PC-3 (cell line): ENCODE measurements around the gene FAM9C. TPM values are rescaled to one million over a fixed set of nuclear protein-coding genes. Genes with fewer than 3 reads are reported as not detected.

Experiments used
- ATAC-seq: fragments of 200-7000 bp; cut with Tn5 transposase; 2 replicates; pipeline ENCODE4 v1.9.1; 2020; ENCODE audit warnings: mild to moderate bottlenecking, moderate library complexity
- BruUV-seq: library from RNA; stranded (reverse); fragments of 400-500 nt; replicated peaks from 2 replicates; lab custom pipeline; 2021; lab: Mats Ljungman, UMichigan
- CTCF ChIA-PET: fragments of 300-600 bp; sonication (Branson Sonifier 250); formaldehyde crosslinking; loops from one replicate; lab custom pipeline; 2022; ENCODE audit warnings: antibody characterized with exemption; lab: Charles Lee
- POLR2A ChIA-PET: fragments of 300-600 bp; sonication (Branson Sonifier 250); formaldehyde crosslinking; loops from one replicate; lab custom pipeline; 2022; ENCODE audit warnings: antibody characterized with exemption; ENCODE audit not compliant: unreplicated experiment; lab: Charles Lee
- DNase-seq: peaks from one replicate; pipeline ENCODE4 v3.0.0-alpha.2; 2015
- H2AFZ ChIP-seq: fragments of 300-600 bp; sonication (generic); 2 replicates; pipeline ENCODE4 v1.6.0; 2016; ENCODE audit warnings: antibody characterized with exemption, low read length
- H3F3A ChIP-seq: fragments of 300-600 bp; sonication (generic); one replicate; pipeline ENCODE4 v1.6.0; 2017; ENCODE audit warnings: antibody characterized with exemption, low read length, control low read depth, mild to moderate bottlenecking; ENCODE audit not compliant: unreplicated experiment
- H3K27ac ChIP-seq: fragments of 300-600 bp; sonication (generic); 2 replicates; pipeline ENCODE4 v1.5.1; 2016; ENCODE audit warnings: mild to moderate bottlenecking, low read length
- H3K27me3 ChIP-seq: fragments of 300-600 bp; sonication (generic); 2 replicates; pipeline ENCODE4 v1.6.1; 2016; ENCODE audit warnings: low read length, mixed read lengths
- H3K36me3 ChIP-seq: fragments of 300-600 bp; sonication (generic); 2 replicates; pipeline ENCODE4 v1.6.1; 2016; ENCODE audit warnings: low read depth, mixed run types, low read length, mixed read lengths
- H3K4me1 ChIP-seq: fragments of 300-600 bp; sonication (generic); 2 replicates; pipeline ENCODE4 v1.5.1; 2016; ENCODE audit warnings: low read length; ENCODE audit not compliant: insufficient read depth
- H3K4me2 ChIP-seq: fragments of 300-600 bp; sonication (generic); 2 replicates; pipeline ENCODE4 v1.6.0; 2016; ENCODE audit warnings: low read length
- H3K4me3 ChIP-seq: fragments of 300-600 bp; sonication (generic); 2 replicates; pipeline ENCODE4 v1.5.1; 2016; ENCODE audit warnings: mild to moderate bottlenecking, low read length, mixed read lengths
- H3K79me2 ChIP-seq: fragments of 300-600 bp; sonication (generic); 2 replicates; pipeline ENCODE4 v1.6.1; 2017; ENCODE audit warnings: low read length, mixed read lengths
- H3K9ac ChIP-seq: fragments of 300-600 bp; sonication (generic); 2 replicates; pipeline ENCODE4 v1.6.0; 2016; ENCODE audit warnings: mild to moderate bottlenecking, low read length
- H3K9me2 ChIP-seq: fragments of 300-600 bp; sonication (generic); replicated peaks from 2 replicates; pipeline ENCODE4 v1.6.1; 2016; ENCODE audit warnings: mixed run types, low read length, mixed read lengths
- H3K9me3 ChIP-seq: fragments of 300-600 bp; sonication (generic); 2 replicates; pipeline ENCODE4 v1.6.1; 2016; ENCODE audit warnings: low read length, mixed read lengths
- H4K20me1 ChIP-seq: fragments of 300-600 bp; sonication (generic); 2 replicates; pipeline ENCODE4 v1.6.1; 2016; ENCODE audit warnings: low read length, mixed read lengths
- CTCF ChIP-seq: fragments of 300-600 bp; sonication (generic); conservative IDR thresholded peaks from 2 replicates; pipeline ENCODE4 v1.5.1; 2017; ENCODE audit warnings: antibody characterized with exemption, low read depth, mild to moderate bottlenecking, low read length
- EZH2 ChIP-seq: fragments of 300-600 bp; sonication (generic); IDR thresholded peaks from one replicate; pipeline ENCODE4 v1.6.1; 2017; ENCODE audit warnings: antibody characterized with exemption, mild to moderate bottlenecking, low read length; ENCODE audit not compliant: unreplicated experiment
- EZH2phosphoT487 ChIP-seq: fragments of 300-600 bp; sonication (generic); IDR thresholded peaks from 2 replicates; pipeline ENCODE4 v1.6.1; 2018; ENCODE audit warnings: mild to moderate bottlenecking, antibody characterized with exemption, low read length, borderline replicate concordance
- intact Hi-C: fragments of 100-400 bp; cut with micrococcal nuclease; formaldehyde crosslinking; loops from 2 replicates; pipeline ENCODE4 v1.9.0; 2023
- total RNA-seq: library from RNA; depleted of rRNA; stranded (reverse); fragments of >200 nt; gene quantifications from 2 replicates; pipeline ENCODE4 v1.2.3, GENCODE V29; 2014

Gene FAM9C
- total RNA-seq, 1 experiment from 2014 or later = not detected

GRCh38 chrX:13007519-13008188, 36.8 kb downstream of the FAM9C start:
- CTCF ChIA-PET = interaction anchor here (1.3 kb wide), 1 partner anchor 61 kb away, joined by 3 read pairs; no protein-coding TSS in a partner anchor
- no peaks in the 10 kb centered on the region for H3K27me3 ChIP-seq
- no peak overlapping the region for H3K4me3 ChIP-seq
- intact Hi-C loops = loop anchor here (1.0 to 5.0 kb wide), 3 partner anchors 29 to 175 kb away; no protein-coding TSS in a partner anchor
- no peaks in the 10 kb centered on the region for H4K20me1 ChIP-seq
- no peaks in the 10 kb centered on the region for H3K9me3 ChIP-seq
- no peaks in the 10 kb centered on the region for H3K36me3 ChIP-seq
- peak; percentile 87 for ATAC-seq
- no peak overlapping the region for H2AFZ ChIP-seq
- POLR2A ChIA-PET = interaction anchor here (0.7 kb wide), 1 partner anchor 466 kb away, joined by 3 read pairs; no protein-coding TSS in a partner anchor
- peak overlapping the region; percentile 56 for H3K4me2 ChIP-seq
- H3K79me2 ChIP-seq = no peaks in the 10 kb centered on the region
- peak; percentile 90 for DNase-seq
- peaks cover 64% of the 10 kb centered on the region for H3K4me1 ChIP-seq
- TF ChIP-seq EZH2phosphoT487 (no peak), CTCF (no peak), EZH2 (no peak)
- H3K9me2 ChIP-seq = no peaks in the 10 kb centered on the region
- peak overlapping the region; percentile 97 for H3K27ac ChIP-seq
- BruUV-seq = no TSS peak
- H3F3A ChIP-seq = peaks cover 4% of the 10 kb centered on the region
- peak overlapping the region; percentile 77 for H3K9ac ChIP-seq

- no peaks in the 10 kb centered on the region for H3K9me3 ChIP-seq
- no peaks in the 10 kb centered on the region for H4K20me1 ChIP-seq
- BruUV-seq = no TSS peak
- no peak overlapping the region for H3K4me3 ChIP-seq
- no peak overlapping the region for H3K4me2 ChIP-seq
- ATAC-seq (no peak), DNase-seq (no peak)
- TF ChIP-seq CTCF (no peak), EZH2 (no peak), EZH2phosphoT487 (no peak)
- no peaks in the 10 kb centered on the region for H3K9me2 ChIP-seq
- H3K27ac ChIP-seq = peak overlapping the region; percentile 97
- no peaks in the 10 kb centered on the region for H3K36me3 ChIP-seq
- POLR2A ChIA-PET = no interaction called here
- H3K4me1 ChIP-seq = peaks cover 78% of the 10 kb centered on the region
- H3K79me2 ChIP-seq = no peaks in the 10 kb centered on the region
- no peak overlapping the region for H2AFZ ChIP-seq
- H3K9ac ChIP-seq = no peak overlapping the region
- H3K27me3 ChIP-seq = no peaks in the 10 kb centered on the region
- H3F3A ChIP-seq = peaks cover 9% of the 10 kb centered on the region
- intact Hi-C loops = loop anchor here (5.0 kb wide), 2 partner anchors 116 to 176 kb away; no protein-coding TSS in a partner anchor
- CTCF ChIA-PET = no interaction called here
These were observed 38.6 kb downstream of the FAM9C start for GRCh38 chrX:13005661-13006473.
